GM21825 (cell line): ENCODE results near the gene JPH3.

Source experiments
- ATAC-seq: cut with Tn5 transposase; IDR thresholded peaks from one replicate; pipeline ENCODE4 v1.9.1; 2021; ENCODE audit warnings: mild to moderate bottlenecking, moderate library complexity; ENCODE audit not compliant: unreplicated experiment

Gene JPH3

GRCh38 chr16:87602001-87602775 lies at the start of gene JPH3:
TSS of gene JPH3 (plus strand) at chr16:87602508. CDS start at chr16:87603147, 639 bp downstream.
- ATAC-seq, result no peak

DNA sequence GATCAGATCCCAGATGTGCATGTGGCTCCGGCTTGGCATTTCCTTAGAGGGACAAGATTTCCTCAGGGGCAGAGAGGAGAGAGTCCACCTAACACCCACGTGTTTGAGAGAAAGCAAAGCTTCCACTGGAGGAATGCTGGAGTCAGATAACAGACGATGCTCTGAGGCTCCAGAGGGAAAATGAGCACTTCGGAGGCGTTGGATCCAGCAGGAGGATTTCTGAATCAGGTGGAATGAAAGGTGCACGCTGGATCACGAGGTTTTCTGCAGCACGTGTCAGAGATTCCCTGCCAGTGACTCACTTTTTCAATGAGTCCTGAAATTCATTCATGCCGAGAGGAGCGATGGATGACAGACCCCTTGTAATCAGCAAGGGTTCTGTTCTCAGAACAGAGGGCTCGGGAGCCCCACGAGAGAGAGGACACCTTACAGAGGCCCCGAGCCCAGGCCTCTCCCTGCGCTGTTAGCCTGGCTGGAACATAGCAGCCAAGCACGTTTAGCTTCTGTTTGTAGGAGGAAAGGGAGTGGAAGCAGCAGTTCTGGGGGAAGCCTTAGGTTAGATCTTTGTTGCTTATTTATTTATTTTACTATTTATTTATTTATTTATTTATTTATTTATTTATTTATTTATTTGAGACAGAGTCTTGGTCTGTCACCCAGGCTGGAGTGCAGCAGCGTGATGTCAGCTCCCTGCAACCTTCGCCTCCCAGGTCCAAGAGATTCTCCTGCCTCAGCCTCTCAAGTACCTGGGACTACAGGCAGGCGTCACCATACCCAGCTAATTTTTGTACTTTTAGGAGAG lies 49.3 kb upstream of the JPH3 start:
- ATAC-seq, result no peak

GRCh38 chr16:87554754-87555427 lies 47.4 kb upstream of the JPH3 start:
- ATAC-seq, result no peak

- no peak for ATAC-seq
Measured at GRCh38 chr16:87555647-87556046, 46.7 kb upstream of the JPH3 start.

- no peak for ATAC-seq
Measured at GRCh38 chr16:87556941-87557459, 45.3 kb upstream of the JPH3 start.

DNA sequence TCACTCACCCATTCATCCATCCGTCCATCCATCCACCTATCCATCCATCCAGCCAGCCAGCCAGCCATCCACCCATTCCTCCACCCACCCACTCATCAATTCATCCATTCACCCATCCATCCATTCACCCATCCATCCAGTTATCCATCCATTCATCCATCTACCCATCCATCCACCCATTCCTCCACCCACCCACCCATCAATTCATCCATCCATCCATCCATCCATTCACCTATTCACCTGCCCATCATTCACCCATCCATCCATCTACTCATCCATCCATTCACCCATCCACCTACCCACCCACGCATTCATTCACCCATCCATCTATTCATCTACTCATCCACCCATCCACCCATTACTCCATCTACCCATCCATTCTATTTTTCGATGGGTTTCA lies 43.6 kb upstream of the JPH3 start:
- no peak for ATAC-seq

DNA sequence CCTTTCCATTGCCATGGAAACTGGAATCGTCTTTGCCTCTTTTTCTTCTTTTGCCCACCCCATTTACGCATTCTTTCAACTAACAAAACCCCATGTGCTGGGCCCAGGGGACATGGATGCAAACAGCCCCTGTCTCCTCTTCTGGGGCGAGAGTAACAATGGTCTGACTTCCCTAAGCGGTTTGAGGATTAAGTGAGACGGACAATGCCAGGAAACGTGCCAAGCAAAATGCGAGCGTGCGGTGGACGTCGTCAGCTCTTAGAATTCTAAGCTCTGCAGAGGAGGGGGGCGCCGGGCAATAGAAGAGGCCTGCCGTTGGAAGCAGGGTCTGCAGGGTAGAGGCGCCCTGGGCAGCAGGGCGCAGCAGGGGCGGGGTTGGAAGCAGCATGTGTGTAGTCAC lies 42.4 kb upstream of the JPH3 start:
- no peak for ATAC-seq

GRCh38 chr16:87560428-87561199 lies 41.7 kb upstream of the JPH3 start:
- no peak for ATAC-seq

DNA sequence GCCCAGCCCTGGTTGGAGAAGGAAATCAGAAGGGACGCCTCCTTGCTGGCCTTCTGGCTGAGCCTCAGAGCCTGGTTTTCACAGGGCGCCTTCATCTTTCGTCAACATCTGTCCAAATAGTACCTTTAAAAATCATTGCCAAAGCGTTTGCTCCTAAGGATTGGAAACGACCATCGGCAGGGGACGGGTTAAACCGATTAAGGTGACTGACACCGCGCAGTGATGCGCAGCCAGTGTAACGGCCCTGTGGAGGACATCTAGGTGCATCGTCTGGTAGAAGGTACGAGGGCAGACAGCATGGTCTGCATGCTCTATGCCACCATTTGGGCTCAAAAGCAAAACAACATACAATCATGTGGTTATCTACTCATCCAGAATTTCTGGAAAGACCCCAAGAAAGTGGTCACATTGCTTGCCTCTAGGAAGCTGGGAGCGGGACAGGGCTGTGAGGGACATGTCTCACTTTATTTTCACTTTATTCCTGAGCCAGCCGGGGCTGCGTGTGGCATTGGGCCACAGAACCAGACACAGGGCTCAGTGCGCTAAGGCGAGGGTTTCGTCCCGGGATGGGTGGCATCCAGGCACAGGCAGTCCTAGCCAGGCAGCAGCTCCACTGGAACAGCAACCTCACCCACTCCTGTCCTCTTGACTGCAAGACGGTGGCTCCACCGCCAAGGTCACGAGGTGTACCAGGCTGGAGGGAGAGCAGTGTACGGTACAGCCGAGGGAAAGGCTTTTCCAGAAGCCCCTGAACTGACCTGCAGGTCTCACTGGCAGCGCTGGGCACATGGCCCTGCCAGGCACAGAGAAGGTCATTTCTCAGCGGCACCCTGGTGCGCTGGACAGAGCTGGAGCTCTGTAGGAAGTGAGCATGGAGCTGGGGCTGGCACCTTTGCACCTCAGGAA lies 40.9 kb upstream of the JPH3 start:
- ATAC-seq, result no peak

- ATAC-seq, result no peak
Measured at GRCh38 chr16:87562201-87562600, 40.1 kb upstream of the JPH3 start.

DNA sequence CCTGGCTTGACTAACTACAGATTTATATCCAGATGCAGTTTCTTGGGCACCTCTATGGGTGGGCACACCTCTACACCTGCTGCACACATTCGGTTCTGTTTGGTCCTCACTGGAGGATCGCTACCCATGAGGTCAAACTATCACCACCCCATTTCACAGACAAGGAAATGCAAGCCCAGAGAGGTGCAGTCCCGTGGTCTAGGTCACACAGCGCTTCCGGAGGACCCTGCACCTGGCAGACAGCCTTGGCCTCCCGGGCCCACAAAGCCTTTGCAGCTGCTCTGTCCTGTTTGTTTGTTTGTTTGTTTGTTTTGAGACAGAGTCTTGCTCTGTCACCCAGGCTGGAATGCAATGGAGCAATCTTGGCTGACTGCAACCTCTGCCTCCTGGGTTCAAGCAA lies 39.3 kb upstream of the JPH3 start:
- no peak for ATAC-seq

DNA sequence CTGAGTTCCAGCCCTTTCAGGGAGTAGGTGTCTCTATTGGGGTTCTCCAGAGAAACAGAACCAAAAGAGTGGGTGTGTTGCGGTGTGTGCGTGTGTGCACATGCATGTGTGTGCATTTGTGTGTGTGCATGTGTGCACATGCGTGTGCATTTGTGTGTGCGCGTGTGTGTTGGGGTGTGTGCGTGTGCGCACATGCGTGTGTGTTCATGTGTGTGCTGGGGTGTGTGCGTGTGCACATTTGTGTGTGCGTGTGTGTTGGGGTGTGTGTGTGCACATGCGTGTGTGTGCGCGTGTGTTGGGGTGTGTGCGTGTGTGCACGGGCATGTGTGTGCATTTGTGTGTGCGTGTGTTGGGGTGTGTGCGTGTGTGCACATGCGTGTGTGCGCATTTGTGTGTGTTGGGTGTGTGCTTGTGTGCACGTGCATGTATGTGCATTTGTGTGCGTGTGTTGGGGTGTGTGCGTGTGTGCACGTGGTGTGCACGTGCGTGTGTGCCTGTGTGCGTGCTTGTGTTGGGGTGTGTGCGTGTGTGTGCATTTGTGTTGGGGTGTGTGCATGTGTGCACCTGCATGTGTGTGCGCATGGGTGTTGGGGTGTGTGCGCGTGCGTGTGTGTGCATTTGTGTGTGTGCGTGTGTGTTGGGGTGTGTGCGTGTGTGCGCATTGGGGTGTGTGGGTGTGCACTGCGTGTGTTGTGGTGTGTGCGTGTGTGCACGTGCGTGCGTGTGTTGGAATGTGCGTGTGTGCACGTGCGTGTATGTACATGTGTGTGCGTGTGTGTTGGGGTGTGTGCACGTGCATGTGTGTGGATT lies 38.4 kb upstream of the JPH3 start:
- no peak for ATAC-seq

GRCh38 chr16:87564524-87564778 lies 37.9 kb upstream of the JPH3 start:
- ATAC-seq, result no peak

GRCh38 chr16:87569601-87570571 lies 32.4 kb upstream of the JPH3 start:
- ATAC-seq, result no peak

DNA sequence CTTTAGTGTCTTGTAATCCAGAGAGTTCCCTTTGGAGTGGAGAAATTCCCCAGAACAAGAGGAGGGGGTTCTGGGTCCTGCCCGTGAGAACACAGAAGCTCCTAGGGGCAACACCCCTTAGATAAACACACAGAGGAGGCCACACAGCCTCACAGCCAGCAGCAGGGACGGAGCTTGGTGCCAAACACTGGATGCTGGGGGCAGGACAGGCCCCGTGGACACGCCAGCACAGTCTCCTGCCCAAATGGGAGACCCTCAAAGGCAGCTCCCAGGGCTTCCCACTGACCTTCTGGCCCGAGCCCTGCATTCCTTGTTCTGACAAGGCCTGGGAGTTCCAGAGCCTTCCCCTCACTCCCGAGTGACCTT lies 31.8 kb upstream of the JPH3 start:
- ATAC-seq, result no peak

GRCh38 chr16:87570938-87571867 lies 31.1 kb upstream of the JPH3 start:
- ATAC-seq, result no peak

- no peak for ATAC-seq
Measured at GRCh38 chr16:87571868-87572244, 30.5 kb upstream of the JPH3 start.
